GM20000 (cell line): ENCODE results near the gene EPHB4.

Experiments used
- DNase-seq: peaks from one replicate; pipeline ENCODE4 v3.0.0; 2012; ENCODE audit warnings: low spot score
- TF ChIP-seq, protein P1 (sequence below): IDR thresholded peaks from 2 replicates; pipeline ENCODE4 v1.5.1; 2012; ENCODE audit warnings: mild to moderate bottlenecking, control low read depth; ENCODE audit errors: extremely low read depth, missing control alignments

EPHB4 gene

GRCh38 chr7:100759357-100760171 lies 67.8 kb downstream of the EPHB4 start:
- TF ChIP-seq, protein P1, sequence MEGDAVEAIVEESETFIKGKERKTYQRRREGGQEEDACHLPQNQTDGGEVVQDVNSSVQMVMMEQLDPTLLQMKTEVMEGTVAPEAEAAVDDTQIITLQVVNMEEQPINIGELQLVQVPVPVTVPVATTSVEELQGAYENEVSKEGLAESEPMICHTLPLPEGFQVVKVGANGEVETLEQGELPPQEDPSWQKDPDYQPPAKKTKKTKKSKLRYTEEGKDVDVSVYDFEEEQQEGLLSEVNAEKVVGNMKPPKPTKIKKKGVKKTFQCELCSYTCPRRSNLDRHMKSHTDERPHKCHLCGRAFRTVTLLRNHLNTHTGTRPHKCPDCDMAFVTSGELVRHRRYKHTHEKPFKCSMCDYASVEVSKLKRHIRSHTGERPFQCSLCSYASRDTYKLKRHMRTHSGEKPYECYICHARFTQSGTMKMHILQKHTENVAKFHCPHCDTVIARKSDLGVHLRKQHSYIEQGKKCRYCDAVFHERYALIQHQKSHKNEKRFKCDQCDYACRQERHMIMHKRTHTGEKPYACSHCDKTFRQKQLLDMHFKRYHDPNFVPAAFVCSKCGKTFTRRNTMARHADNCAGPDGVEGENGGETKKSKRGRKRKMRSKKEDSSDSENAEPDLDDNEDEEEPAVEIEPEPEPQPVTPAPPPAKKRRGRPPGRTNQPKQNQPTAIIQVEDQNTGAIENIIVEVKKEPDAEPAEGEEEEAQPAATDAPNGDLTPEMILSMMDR, result no peak
- no peak for DNase-seq

DNA sequence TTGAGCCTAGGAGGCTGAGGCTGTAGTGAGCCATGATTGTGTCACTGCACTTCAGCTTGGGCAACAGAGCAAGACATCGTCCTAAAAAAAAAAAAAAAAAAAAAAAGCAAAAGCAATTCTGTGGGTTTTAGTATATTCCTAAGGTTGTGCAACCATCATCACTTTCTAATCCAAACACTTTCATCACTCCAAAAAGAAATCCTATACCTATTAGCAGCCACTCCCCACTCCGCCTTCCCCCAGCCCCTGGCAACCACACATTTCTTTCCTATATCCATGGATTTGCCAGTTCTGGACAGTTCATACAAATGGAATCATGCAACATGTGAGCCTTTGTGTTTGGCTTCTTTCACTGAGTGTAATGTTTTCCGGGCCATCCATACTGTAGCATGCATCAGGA lies 73.6 kb downstream of the EPHB4 start:
- no peak for DNase-seq
- TF ChIP-seq, protein P1, result no peak

- no peak for DNase-seq
- TF ChIP-seq, protein P1, result no peak
Observed at GRCh38 chr7:100752994-100753393, 74.3 kb downstream of the EPHB4 start.
